M059J (cell line): ENCODE measurements around the gene TBC1D3E. TPM values are rescaled to one million over a fixed set of nuclear protein-coding genes. Genes with fewer than 3 reads are reported as not detected.
"Not testable (repeated sequence)": the region's sequence is repeated elsewhere in the genome, so short reads cannot be mapped to it uniquely, and the experiment has no call there.

Experiments
- DNase-seq: peaks from one replicate; pipeline ENCODE4 v3.0.0-alpha.2; 2012; ENCODE audit warnings: low read depth
- total RNA-seq: library from RNA; depleted of rRNA; stranded (reverse); fragments of >200 nt; shearing (Covaris generic); gene quantifications from 2 replicates; pipeline ENCODE4 v1.2.3, GENCODE V29; 2014; rRNA removed

TBC1D3E gene
- not detected in 2 replicates for total RNA-seq

DNA sequence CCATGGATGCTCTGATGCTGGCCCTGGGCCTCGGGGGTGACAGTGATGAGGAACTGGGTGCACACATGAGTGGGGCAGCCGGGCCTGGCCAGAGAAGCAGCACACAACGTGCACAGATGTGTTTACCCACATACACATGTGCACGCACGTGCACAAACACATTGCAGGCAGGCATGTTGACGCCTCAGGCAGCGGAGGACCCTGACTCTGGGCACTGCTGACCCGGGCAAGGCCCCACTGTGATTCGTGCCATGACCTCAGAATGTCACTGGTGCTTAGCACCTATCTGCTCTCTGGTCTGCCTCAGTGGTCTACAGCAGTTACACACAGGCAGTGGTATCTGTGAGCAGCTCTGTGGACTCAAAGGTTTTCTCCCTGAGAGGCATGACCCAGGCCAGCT is at the start of gene TBC1D3E:
Gene TBC1D3E (plus strand): TSS at position 301 of the 400 bp plus-strand sequence. CDS start 1,545 bp downstream, outside the sequence.
- not testable (repeated sequence) for DNase-seq

GRCh38 chr17:38087344-38087743 is 40.4 kb upstream of the TBC1D3E start:
- not testable (repeated sequence) for DNase-seq

- not testable (repeated sequence) for DNase-seq
These were observed 39.6 kb upstream of the TBC1D3E start for GRCh38 chr17:38088120-38088519.

DNA sequence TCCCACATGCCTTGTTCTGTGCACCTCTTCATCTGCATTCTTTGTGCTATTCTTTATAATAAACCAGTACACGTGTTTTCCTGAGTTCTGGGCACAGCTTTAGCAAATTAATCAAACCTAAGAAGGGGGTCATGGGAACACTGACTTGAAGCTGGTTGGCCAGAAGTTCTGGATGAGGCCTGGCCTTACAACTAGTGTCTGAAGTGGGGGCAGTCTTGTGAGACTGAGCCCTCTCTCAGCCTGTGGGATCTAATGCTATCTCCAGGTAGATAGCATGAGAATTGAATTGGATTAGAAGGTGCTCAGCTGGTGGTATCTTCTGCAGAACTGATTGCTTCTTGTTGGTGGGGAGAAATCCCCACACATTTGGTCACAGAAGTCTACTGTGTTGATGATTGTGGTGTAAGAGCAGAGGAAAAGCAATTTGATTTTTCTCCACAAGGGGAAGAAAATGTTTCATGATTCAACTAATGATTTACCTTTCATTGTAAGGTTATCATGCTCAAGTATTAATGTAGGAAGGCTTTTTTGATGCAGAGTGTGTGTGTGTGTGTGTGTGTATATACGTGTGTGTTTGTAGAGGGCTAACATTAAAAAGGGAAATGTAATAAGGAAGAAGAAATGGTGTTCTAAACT is 33.6 kb upstream of the TBC1D3E start:
- DNase-seq = not testable (repeated sequence)

- DNase-seq = not testable (repeated sequence)
These were observed 28.5 kb upstream of the TBC1D3E start for GRCh38 chr17:38099262-38099661.

DNA sequence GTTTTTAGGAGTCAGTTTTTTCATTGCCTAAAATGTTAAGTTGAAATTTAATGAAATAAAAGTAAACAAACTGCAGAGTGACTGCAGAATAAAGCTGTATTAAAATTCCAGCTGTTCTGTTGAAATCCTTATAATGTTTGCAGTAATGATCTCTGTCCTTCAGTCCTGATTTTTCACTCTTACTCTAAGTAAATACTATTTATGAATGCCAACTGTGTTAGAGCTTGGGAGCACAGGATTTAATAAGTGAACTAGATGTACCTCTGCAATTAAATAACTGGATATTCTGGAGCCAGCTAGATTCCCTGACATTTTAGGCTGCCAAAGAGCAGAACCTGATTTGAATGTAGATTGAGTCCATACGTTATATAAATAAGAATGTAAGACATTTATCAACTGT is 7.9 kb upstream of the TBC1D3E start:
- not testable (repeated sequence) for DNase-seq

- not testable (repeated sequence) for DNase-seq
These were observed 7.1 kb downstream of the TBC1D3E start for GRCh38 chr17:38134860-38135259.

Other genes with a start within 250 kb of the TBC1D3E start
- gene TBC1D3K, start 203.5 kb upstream of the TBC1D3E start, total RNA-seq = not detected in 2 replicates
- not detected in 2 replicates for gene TBC1D3L, start 138.9 kb upstream of the TBC1D3E start, total RNA-seq
- gene TBC1D3D, start 124.0 kb upstream of the TBC1D3E start, total RNA-seq = 0.30 TPM in 1 of 2 replicates, not detected in the other
- gene TBC1D3C, start 59.3 kb upstream of the TBC1D3E start, total RNA-seq = 1.1 and 1.7 TPM in 2 replicates
- not detected in 2 replicates for gene TBC1D3, start 64.6 kb downstream of the TBC1D3E start, total RNA-seq
- 43.1 and 48.5 TPM in 2 replicates for gene MRPL45, start 169.2 kb downstream of the TBC1D3E start, total RNA-seq
- gene GPR179, start 216.0 kb downstream of the TBC1D3E start, total RNA-seq = not detected in 2 replicates
- 3.9 and 9.7 TPM in 2 replicates for gene SOCS7, start 223.9 kb downstream of the TBC1D3E start, total RNA-seq